ENCODE data around the gene KLHL14.
"Not testable (repeated sequence)": the region's sequence is repeated elsewhere in the genome, so short reads cannot be mapped to it uniquely, and the experiment has no call there.

- TF ChIP-seq ZNF384 (IDR thresholded peaks at IDR 0.05); FOXA1 (IDR thresholded peaks at IDR 0.05); ELF4 (IDR thresholded peaks at IDR 0.05); FOXK2 (IDR thresholded peaks at IDR 0.05); HDGF (IDR thresholded peaks at IDR 0.05; ENCODE audit: borderline replicate concordance); SUZ12 (IDR thresholded peaks at IDR 0.05); BHLHE40 (IDR thresholded peaks at IDR 0.05; ENCODE audit: borderline replicate concordance); NFRKB (IDR thresholded peaks at IDR 0.05): not testable (repeated sequence)
These were observed 135.2 kb downstream of the KLHL14 start for GRCh38 chr18:32637659-32638058.

Measured in HEK293T (cell line).